CD4-positive, alpha-beta T cell treated with Interleukin-21 for 1 hour (primary cell): ENCODE measurements around the gene ASB18.

Experiments used
- DNase-seq: peaks from one replicate; pipeline ENCODE4 v3.0.0-alpha.2; 2020

The ASB18 gene

GRCh38 chr2:236162031-236162845 lies 102.0 kb downstream of the ASB18 start:
- no peak for DNase-seq

- no peak for DNase-seq
These were observed 102.7 kb downstream of the ASB18 start for GRCh38 chr2:236161531-236161930.

GRCh38 chr2:236161082-236161462 lies 103.1 kb downstream of the ASB18 start:
- no peak for DNase-seq

GRCh38 chr2:236160366-236161081 lies 103.7 kb downstream of the ASB18 start:
- DNase-seq = no peak

- DNase-seq = no peak
These were observed 104.4 kb downstream of the ASB18 start for GRCh38 chr2:236159778-236160170.

GRCh38 chr2:236158969-236159777 lies 105.0 kb downstream of the ASB18 start:
- DNase-seq = no peak

GRCh38 chr2:236157815-236158498 lies 106.2 kb downstream of the ASB18 start:
- DNase-seq = no peak

- no peak for DNase-seq
These were observed 106.8 kb downstream of the ASB18 start for GRCh38 chr2:236157366-236157765.

GRCh38 chr2:236156860-236157194 lies 107.4 kb downstream of the ASB18 start:
- no peak for DNase-seq

GRCh38 chr2:236156095-236156859 lies 107.9 kb downstream of the ASB18 start:
- DNase-seq = no peak

GRCh38 chr2:236155406-236155805 lies 108.8 kb downstream of the ASB18 start:
- DNase-seq = no peak

- no peak for DNase-seq
These were observed 117.8 kb downstream of the ASB18 start for GRCh38 chr2:236146436-236146835.

GRCh38 chr2:236143811-236144210 lies 120.4 kb downstream of the ASB18 start:
- no peak for DNase-seq
